ENCODE results near the gene POU2AF3. TPM values are rescaled to one million over a fixed set of nuclear protein-coding genes. Genes with fewer than 3 reads are reported as not detected.

The POU2AF3 gene
- polyA plus RNA-seq, 2 donors: 3.8 to 4.0 TPM

DNA sequence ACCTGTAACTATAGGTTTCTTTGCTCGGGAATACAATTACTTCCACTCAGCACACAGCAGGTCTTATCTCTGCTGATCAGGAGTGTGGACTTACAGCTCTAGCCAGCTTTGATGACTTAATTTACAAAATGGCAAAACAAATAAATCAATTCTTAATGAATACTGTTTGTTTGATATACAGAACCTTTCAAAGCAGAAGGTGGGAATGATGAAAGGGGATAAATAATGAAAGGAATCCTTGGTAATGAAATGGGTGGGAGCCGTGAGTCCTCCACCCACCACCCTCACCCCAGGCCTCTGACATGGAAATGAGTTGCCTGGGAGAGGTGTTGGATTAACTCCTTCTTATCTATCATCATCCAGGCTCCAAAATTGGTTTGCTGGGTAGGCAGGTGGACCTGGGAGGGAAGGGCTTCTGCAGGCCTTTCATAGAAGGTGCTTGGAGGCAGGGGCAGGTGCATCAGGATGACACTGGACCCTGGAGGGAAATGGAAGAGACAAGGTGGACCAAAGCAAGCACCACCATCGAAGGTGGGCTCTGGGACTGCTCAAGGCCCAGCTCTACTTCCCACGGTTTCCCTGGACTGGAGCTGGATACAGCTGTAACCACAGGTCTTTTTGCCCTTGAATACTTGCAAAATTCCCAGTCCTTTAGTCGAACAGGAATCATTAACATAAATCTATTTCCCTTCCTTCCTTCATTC, 57.8 kb downstream of the POU2AF3 start:
- Histone ChIP-seq H3K27ac (ENCODE audit: low read depth in 2 of 2, low read length in 1 of 2) (no peak overlapping the region), H3K4me1 (ENCODE audit: control insufficient read depth in 2 of 2, insufficient read depth in 2 of 2, low read length in 1 of 2) (peaks cover 0 to 2% of the 10 kb centered on the region in 2 donors), H3K9me3 (ENCODE audit: control insufficient read depth in 2 of 2, insufficient read depth in 1 of 2, low read depth in 1 of 2, low read length in 1 of 2) (no peaks in the 10 kb centered on the region), H3K27me3 (ENCODE audit: control insufficient read depth in 1 of 2, insufficient read depth in 2 of 2, low read length in 2 of 2) (no peaks in the 10 kb centered on the region), H3K36me3 (ENCODE audit: control insufficient read depth in 2 of 2, insufficient read depth in 2 of 2, low read length in 1 of 2) (no peaks in the 10 kb centered on the region), H3K4me3 (ENCODE audit: low read depth in 1 of 2, low read length in 2 of 2) (no peak overlapping the region)
- 59 to 77% methylated on average over 5 of the region's 5 CpGs for WGBS, 2 donors

DNA sequence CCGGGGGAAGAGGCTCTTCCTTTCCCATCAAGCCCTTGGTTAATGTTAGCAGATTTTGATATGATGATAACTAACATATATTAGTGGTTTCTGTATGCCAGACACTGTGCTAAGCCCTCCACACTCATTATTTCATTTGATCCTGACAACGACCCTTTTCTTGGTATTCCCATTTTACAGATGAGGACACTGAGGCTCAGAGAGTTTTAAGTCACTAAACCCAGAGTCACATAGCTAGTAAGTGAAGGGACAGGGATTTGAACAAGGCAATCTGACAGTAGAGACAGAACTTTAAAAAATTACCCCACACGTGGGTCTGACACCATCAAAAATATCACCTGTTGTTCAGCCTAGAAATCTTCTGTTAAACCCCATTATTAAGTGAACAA, 58.3 kb downstream of the POU2AF3 start:
- WGBS, 2 donors: 79 to 85% methylated on average over 3 of the region's 3 CpGs
- Histone ChIP-seq H3K36me3 (ENCODE audit: control insufficient read depth in 2 of 2, insufficient read depth in 2 of 2, low read length in 1 of 2) (no peaks in the 10 kb centered on the region), H3K9me3 (ENCODE audit: control insufficient read depth in 2 of 2, insufficient read depth in 1 of 2, low read depth in 1 of 2, low read length in 1 of 2) (no peaks in the 10 kb centered on the region), H3K4me3 (ENCODE audit: low read depth in 1 of 2, low read length in 2 of 2) (no peak overlapping the region), H3K27ac (ENCODE audit: low read depth in 2 of 2, low read length in 1 of 2) (no peak overlapping the region), H3K27me3 (ENCODE audit: control insufficient read depth in 1 of 2, insufficient read depth in 2 of 2, low read length in 2 of 2) (no peaks in the 10 kb centered on the region), H3K4me1 (ENCODE audit: control insufficient read depth in 2 of 2, insufficient read depth in 2 of 2, low read length in 1 of 2) (peaks cover 0 to 2% of the 10 kb centered on the region in 2 donors)

DNA sequence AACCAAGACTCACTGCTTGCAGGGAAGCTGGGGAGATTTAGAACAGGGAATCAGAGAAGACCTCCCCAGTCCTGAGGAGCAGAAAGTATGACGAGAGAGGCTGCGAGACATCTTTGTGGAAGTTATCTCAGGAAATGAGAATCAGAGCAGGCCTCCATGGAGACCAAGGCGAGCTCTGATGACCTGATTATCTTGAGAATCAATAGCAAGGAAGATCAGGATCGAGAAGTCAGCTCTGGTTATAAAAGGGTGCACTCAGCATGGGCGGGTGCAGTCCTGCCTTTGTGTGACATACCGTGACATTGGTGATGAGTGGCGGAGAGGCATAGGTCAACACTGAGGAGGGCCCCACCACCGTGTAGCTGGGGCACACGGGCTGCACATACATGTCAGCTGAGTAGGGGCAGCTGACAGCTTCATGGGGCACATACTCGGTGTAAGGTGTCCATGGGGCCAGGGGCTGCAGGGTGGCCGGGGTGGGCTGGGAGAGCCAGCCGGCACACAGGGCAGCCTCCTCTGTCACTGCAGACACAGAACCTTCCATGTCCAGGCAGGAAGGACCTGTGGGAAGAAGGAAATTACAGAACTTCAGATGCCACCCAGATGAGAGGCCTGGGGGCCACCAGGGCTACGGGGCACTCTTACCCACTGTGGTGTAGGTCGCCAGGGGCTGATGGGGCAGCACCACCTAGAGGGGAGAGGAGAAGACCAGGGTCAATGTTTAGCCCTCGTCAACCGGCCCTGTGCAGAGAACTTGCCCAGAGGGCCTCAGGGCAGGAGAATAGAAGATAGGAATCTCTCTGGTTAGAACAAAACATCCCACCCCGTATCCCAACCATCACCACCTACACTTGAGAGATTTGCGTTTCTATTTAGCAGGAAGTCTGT, 59.0 kb downstream of the POU2AF3 start:
- peaks cover 0 to 2% of the 10 kb centered on the region in 2 donors for H3K4me1 ChIP-seq (ENCODE audit: control insufficient read depth in 2 of 2, insufficient read depth in 2 of 2, low read length in 1 of 2)
- H3K9me3 ChIP-seq (ENCODE audit: control insufficient read depth in 2 of 2, insufficient read depth in 1 of 2, low read depth in 1 of 2, low read length in 1 of 2): no peaks in the 10 kb centered on the region
- H3K27ac ChIP-seq (ENCODE audit: low read depth in 2 of 2, low read length in 1 of 2): no peak overlapping the region
- no peaks in the 10 kb centered on the region for H3K36me3 ChIP-seq (ENCODE audit: control insufficient read depth in 2 of 2, insufficient read depth in 2 of 2, low read length in 1 of 2)
- 79 to 87% methylated on average over 18 of the region's 18 CpGs for WGBS, 2 donors
- H3K27me3 ChIP-seq (ENCODE audit: control insufficient read depth in 1 of 2, insufficient read depth in 2 of 2, low read length in 2 of 2): no peaks in the 10 kb centered on the region
- no peak overlapping the region for H3K4me3 ChIP-seq (ENCODE audit: low read depth in 1 of 2, low read length in 2 of 2)

Other genes with a start within 250 kb of the POU2AF3 start
- under 1 TPM in 1 of 2 donors, not detected in 1; 0.04 TPM for gene POU2AF2, start 52.8 kb upstream of the POU2AF3 start, polyA plus RNA-seq
- gene POU2AF1, start 80.7 kb downstream of the POU2AF3 start, polyA plus RNA-seq: under 1 TPM; 0.55 to 0.73 TPM
- not detected for gene BTG4, start 213.8 kb downstream of the POU2AF3 start, polyA plus RNA-seq
- gene HOATZ, start 216.2 kb downstream of the POU2AF3 start, polyA plus RNA-seq: not detected
- 1 to 10 TPM; 1.4 to 2.9 TPM for gene LAYN, start 242.2 kb downstream of the POU2AF3 start, polyA plus RNA-seq

Measured in esophagus (tissue), 2 donors.